GM08714 (cell line): ENCODE data around the gene RPN1.

Experiments
- H3K4me3 ChIP-seq: fragments of 200-500 bp; sonication (Bioruptor generic); 2 replicates; pipeline ENCODE4 v1.5.1; 2014; ENCODE audit warnings: mild to moderate bottlenecking, low read length, inconsistent platforms
- ZNF274 ChIP-seq: IDR thresholded peaks from 2 replicates; pipeline ENCODE4 v1.6.1; 2012; ENCODE audit warnings: mild to moderate bottlenecking, low read depth, low read length

The RPN1 gene

DNA sequence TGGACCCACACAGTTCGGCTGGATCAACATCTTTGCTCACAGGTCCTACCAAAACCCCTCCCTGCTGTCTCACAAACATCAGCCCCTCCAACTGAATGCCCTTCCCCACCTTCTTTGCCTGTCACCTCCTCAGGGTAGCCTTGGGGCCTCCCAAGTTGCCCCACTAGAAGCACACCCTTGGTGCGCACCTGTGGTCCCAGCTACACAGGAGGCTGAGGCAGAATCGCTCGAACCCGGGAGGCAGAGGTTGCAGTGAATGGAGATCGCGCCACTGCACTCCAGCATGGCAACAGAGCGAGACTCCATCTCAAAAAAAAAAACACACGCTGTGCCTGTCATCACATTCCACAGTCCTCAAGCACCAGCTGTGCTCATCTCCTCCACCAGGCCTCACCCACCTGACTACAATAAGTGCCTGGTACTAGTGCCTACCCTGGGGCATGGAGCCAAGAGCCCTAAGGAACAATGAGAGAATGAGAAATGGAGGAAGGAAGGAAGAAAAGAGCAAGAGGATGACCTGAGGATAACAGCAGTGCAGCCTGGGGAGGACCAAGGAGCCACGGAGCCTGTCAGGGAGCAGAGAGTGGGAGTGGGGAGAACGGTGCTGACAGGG is 26.0 kb downstream of the RPN1 start:
- no peak for TF ChIP-seq ZNF274
- H3K4me3 ChIP-seq = no peak overlapping the region

- H3K4me3 ChIP-seq = no peak overlapping the region
- TF ChIP-seq ZNF274 = no peak
These were observed 26.8 kb downstream of the RPN1 start for GRCh38 chr3:128623762-128624176.

GRCh38 chr3:128621931-128622330 is 28.7 kb downstream of the RPN1 start:
- no peak for TF ChIP-seq ZNF274
- H3K4me3 ChIP-seq = no peak overlapping the region

DNA sequence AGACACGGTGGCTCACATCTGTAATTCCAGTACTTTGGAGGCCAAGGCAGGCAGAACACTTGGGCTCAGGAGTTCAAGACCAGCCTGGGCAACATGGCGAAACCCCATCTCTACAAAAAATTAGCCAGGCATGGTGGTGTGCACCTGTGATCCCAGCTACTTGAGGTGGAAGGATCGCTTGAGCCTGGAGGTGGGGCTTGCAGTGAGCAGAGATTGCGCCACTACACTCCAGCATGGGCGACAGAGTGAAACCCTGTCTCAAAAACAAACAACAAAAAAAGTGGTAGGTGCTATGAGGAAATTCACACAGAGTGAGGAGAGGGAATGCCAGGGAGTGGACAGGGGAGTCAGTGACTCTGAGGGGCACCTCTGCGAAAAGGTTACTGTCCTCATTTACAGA is 29.4 kb downstream of the RPN1 start:
- H3K4me3 ChIP-seq = no peak overlapping the region

GRCh38 chr3:128620268-128620691 is 30.3 kb downstream of the RPN1 start:
- no peak overlapping the region for H3K4me3 ChIP-seq
- TF ChIP-seq ZNF274 = no peak

More for the DNA sequence above, 29.4 kb downstream of the RPN1 start:
- TF ChIP-seq ZNF274 = no peak

DNA sequence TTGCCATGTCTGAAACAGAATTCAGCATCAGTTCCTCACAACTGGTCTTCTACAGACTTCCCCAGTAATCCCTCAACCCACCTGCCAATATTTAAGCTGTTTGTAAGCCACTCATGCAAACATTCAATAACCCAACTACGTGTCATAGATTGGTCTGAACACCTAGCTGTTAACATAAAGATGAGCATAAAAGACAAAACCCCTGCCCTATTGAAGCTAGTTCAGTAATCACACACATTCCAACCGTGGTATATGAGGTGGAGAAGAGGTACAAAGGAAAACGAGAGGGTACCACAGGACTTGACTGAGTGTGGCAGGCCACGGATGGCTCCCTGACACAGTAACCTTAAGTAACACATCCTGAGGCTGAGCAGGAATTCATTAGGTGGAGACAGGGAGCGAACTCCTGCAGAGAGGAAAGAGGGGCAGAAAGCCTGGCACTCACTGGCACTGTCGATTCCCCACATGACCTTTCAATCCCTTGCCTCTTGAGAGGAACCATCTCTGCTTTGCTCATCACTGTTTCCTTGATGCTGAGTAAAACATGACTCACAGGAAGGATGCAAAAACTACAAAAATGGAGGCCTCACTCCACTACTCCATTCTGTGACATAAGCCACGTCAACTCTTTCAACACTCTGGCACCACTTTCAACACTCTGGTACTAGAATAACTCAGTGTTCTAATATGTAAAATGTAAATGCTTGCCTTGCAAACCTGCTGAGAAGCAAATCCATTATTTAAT is 31.3 kb downstream of the RPN1 start:
- H3K4me3 ChIP-seq = no peak overlapping the region; the same call in 1 of the 2 replicates
- TF ChIP-seq ZNF274 = no peak

DNA sequence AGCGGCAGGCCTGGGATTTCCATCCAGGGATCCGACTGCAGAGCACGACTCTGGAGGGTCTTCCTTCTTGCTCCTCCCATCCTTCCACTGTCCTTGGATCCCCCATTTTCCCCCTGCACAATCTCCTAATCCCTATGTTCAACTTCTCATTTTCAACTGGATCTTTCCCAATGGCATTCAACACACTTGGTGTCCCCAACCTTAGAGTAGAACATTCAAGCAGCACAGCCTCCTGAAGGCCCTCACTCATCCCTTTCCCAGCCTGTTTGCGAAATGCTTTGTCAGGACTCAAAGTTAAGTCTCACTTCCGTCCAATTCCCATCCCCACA is 32.3 kb downstream of the RPN1 start:
- peak overlapping the region; percentile 84 for H3K4me3 ChIP-seq
- no peak for TF ChIP-seq ZNF274

DNA sequence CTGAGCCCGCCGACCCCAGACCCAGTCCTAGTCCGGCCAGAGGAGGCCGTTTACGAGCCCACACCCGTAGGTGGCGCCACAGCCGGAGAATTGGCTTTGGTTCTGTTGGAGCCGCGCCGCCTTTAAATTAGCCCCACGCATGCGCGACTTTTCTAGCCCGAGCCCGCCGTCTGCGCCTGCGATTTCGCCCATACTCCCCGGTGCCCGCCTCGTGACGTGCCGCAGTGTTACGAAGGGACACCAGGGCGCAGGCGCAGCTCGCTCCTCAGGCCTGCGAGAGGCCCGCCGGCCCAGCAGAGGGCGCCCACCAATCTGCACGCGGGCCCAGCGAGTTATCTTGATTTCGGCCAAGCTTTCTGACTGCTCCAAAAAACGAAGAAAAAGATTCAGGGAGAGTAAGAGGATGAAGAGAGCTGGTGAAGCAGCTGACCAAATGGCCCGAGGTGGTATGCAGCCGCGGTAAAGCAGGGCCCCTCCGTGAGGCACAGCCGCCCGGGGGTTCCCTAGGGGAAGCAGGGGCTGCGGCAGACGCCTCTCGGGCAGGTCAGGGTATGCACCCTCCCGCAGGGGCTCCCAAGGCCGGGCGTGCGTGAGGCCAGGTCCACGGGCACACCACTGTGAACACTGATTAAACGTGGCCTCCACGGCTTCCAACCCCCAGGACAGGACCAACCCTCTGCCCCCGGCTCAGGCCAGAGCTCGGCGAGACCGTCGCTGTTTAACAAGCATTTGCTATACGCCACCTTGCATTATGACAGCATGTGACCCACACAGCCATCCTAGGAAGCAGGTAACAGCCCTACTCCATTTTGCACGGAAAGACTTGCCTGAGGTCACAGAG is 32.8 kb downstream of the RPN1 start:
- no peak for TF ChIP-seq ZNF274
- H3K4me3 ChIP-seq = peak overlapping the region; percentile 84

- TF ChIP-seq ZNF274 = no peak
- peak overlapping the region; percentile 44; the same call in 1 of the 2 replicates for H3K4me3 ChIP-seq
These were observed 33.4 kb downstream of the RPN1 start for GRCh38 chr3:128617270-128617556.

DNA sequence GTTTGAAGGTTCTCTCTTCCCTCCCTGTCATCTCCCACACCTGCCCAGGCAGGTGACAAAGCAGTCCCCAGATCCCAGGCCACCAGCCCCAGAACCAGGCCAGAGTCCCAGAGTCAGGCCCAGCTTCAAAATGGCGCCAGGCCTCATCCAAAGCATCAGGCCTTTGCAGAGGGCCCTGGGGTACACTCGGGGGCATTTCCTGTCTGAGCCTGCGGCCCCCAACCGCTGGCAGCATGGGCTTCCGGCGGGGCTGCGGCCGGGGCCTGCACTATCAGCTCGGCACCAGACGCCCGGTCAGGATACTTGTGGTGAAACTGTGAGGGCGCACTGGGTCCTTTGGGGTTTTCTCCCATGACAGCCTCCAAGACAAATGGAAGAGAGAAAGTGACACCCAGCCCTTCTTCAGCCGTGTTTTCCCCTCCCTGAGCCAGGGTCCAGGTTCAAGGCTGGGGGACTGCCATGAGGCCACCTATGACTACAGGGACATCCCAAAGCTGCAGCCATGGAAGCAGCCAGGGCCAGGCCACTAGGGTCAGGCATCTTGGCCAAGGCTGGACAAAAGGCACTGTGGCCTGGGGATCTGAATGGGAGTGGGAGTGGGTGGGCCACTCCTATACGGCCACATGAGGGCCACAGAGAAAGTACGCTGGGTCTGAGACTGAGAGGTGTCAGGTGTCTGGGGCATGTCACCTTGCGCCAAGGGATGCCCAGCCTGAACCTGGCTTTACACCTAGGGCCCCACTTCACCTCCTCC is 33.9 kb downstream of the RPN1 start:
- TF ChIP-seq ZNF274 = no peak
- no peak overlapping the region; the same call in 1 of the 2 replicates for H3K4me3 ChIP-seq

DNA sequence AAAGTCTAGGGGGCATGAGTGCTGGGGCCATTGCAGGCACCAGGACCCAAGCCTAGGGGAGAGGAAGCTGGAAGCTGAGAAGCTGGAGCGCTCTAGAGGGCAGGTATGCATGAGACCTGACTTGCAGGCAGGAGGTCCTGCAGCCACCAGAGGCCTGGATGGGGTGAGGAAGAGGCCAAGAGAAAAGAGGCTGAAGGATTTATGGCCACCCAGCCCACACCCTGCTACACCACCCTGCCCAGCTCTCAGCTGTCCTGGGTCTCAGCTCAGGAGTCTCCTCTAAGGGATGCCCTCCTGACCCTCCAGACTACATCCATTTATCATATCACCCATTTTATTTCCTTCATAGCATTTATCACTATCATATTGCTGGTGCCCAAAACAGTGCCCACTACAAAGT is 36.5 kb downstream of the RPN1 start:
- no peak for TF ChIP-seq ZNF274
- H3K4me3 ChIP-seq = no peak overlapping the region

- no peak for TF ChIP-seq ZNF274
- no peak overlapping the region for H3K4me3 ChIP-seq
These were observed 37.4 kb downstream of the RPN1 start for GRCh38 chr3:128613083-128613829.

DNA sequence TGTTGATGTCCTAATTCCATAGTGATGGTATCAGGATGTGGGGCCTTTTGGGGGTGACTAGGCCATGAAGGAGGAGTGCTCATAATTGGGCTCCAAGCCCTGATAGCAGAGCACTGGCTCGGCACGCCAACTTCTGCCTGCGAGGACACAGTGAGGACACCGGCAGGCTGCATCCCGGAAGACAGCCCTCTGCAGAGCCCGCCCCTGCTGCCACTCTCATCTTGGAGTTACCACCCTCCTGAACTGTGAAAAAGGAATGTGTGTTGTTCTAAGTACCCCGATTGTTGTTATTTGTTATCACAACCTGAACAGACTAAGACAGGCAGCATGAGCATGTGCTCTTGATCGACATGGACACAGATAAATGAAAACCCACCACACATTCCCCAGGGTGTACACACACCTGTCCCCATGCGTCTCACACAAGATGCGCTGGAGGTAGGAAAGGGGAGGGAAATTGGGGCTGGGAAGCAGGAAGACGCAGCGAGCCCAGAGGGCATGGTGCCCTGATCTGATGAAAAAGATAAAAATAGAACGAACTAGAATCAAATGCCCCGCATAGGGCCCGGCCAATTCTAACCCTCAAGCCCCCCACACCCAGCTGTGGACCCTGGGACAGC is 40.1 kb downstream of the RPN1 start:
- H3K4me3 ChIP-seq = no peak overlapping the region
- no peak for TF ChIP-seq ZNF274

DNA sequence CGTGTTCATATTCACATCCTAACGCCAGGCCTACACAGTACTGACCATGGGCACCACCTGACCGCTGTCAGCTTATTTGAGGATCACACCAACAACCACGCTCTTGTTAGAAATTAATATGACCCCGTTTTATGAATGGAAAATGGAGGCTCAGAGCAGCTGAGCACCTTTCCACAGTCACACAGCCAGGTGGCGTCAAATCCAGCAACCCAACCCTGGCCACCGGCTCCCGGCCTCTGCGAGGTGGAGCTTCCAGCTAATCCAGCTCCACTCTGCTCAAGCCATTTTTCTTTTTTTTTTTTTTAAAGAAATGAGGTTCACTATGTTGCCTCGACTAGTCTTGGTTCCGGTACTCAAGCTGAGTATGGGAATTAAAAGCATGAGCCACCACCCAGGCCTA is 41.3 kb downstream of the RPN1 start:
- TF ChIP-seq ZNF274 = no peak
- H3K4me3 ChIP-seq = no peak overlapping the region
